ENCODE results near the gene RTKN. TPM values are rescaled to one million over a fixed set of nuclear protein-coding genes. Genes with fewer than 3 reads are reported as not detected.

Gene RTKN
- total and polyA plus RNA-seq, 2 of the 13 experiments (the other 11 are each of a cell fraction or from before 2014, with no cell fraction given): 159 to 166 TPM

DNA sequence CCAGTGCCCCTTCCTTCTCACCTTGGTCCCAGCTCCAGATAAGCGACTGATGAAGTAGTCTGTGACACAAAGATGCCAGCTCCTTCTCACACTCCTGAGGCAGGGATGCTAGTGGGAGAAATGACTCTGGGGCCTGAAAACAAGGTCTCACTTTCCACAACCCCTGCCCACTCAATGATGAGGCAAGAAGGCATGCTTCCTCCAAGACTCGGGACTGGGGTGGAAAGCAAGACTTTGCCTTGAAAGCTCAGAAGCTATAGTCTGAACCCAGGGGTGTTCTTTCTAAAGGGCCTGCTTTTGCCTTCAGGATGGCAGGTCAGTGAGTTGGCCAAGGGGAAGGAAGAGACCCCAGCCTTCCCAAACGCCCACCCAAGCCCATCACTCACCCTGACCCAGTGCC lies 39.7 kb upstream of the RTKN start:
- Histone ChIP-seq H3K27ac (ENCODE audit: extremely low read length, insufficient read depth, low read length) (peak overlapping the region; percentile 89), H3K4me2 (ENCODE audit: low read depth, low read length) (peak overlapping the region; percentile 78), H3K4me3 (replicated peaks in 1 of 3; ENCODE audit: insufficient read depth in 1 of 3, low read depth in 2 of 3, low read length in 3 of 3) (peak overlapping the region; percentile 82 to 87 (median 83)), H2AFZ (ENCODE audit: low read length) (no peak overlapping the region), H3K36me3 (replicated peaks in 1 of 2; ENCODE audit: control insufficient read depth in 1 of 2, insufficient read depth in 2 of 2, low read length in 2 of 2) (peaks cover 2 to 11% of the 10 kb centered on the region in 2 experiments; a peak in 4 of 5 replicates), H3K79me2 (ENCODE audit: insufficient read depth, low read length) (peaks cover 51% of the 10 kb centered on the region), H4K20me1 (ENCODE audit: insufficient read depth, low read length) (no peaks in the 10 kb centered on the region), H3K9me3 (ENCODE audit: low read length) (no peaks in the 10 kb centered on the region), H3K9ac (ENCODE audit: insufficient read depth, low read depth, low read length) (peak overlapping the region; percentile 91), H3K4me1 (ENCODE audit: insufficient read depth, low read length) (peaks cover 71% of the 10 kb centered on the region), H3K27me3 (ENCODE audit: control insufficient read depth in 1 of 2, insufficient read depth in 2 of 2, low read length in 2 of 2) (no peaks in the 10 kb centered on the region; a peak in 1 of 5 replicates)
- TF ChIP-seq ZNF737 (CRISPR knock-in tag; IDR thresholded peaks at IDR 0.05; ENCODE audit: borderline replicate concordance) (0 out of 2 replicates have a peak, but pooled peaks have one; percentile 66), ZNF563 (CRISPR knock-in tag; IDR thresholded peaks at IDR 0.05) (peak; percentile 38; the same call in 1 of the 2 replicates), MAFF (IDR thresholded peaks at IDR 0.05; ENCODE audit: low read depth, low read length) (no peak), NR2F1 (CRISPR knock-in tag; IDR thresholded peaks at IDR 0.05) (no peak), TEAD3 (CRISPR knock-in tag; optimal IDR thresholded peaks at IDR 0.05; ENCODE audit: borderline replicate concordance) (peak; percentile 9)
- BruUV-seq (replicated peaks): no TSS peak
- ChIA-PET CTCF (ENCODE audit: low intra/inter-chr PET ratio, low total read pairs) (no interaction called here), POLR2A (interaction anchor here (0.7 to 20.6 kb wide), 18 partner anchors 8 to 51 kb away, joined by 3 to 795 read pairs (median 13); partner anchors contain the start of genes AUP1, DQX1, HTRA2 and INO80B)
- in situ Hi-C loops (cut with HindIII; ENCODE audit: extremely low pct_ligation_motif_present, low pct_unique_long_range_greater_than_20kb): loop anchor here (5.0 kb wide), 1 partner anchor 101 kb away; no protein-coding TSS in a partner anchor
- no peak for ATAC-seq
- DNase-seq (ENCODE audit: low spot score): no peak
- intact Hi-C loops (cut with micrococcal nuclease; ENCODE audit: unreplicated experiment): no loop called here
- WGBS (ENCODE audit: low lambda C conversion rate): 21% methylated on average over 3 of the region's 3 CpGs
- no peak for FAIRE-seq

DNA sequence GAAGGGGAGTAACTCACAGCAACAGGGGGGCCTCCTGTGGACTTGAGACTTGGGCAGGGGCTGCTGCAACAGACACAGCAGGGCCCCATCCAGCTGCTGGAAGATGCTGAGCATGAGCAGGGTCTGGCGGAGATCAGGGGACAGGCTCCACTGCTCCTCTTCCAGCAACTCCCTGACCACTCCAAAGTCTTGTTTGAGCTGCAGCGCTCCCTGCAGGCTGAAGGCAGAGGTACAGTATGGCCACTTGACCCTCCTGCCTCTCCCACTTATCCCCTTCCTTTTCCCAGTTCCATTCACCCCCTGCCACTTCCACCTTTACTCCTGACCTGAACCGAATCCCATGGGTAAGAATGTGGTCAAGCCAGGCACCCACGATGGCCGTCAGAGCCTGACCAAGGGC lies 33.2 kb upstream of the RTKN start:
- BruUV-seq (replicated peaks): no TSS peak
- intact Hi-C loops (cut with micrococcal nuclease; ENCODE audit: unreplicated experiment): no loop called here
- WGBS (ENCODE audit: low lambda C conversion rate): 92% methylated on average over 4 of the region's 5 CpGs
- TF ChIP-seq, protein P1, sequence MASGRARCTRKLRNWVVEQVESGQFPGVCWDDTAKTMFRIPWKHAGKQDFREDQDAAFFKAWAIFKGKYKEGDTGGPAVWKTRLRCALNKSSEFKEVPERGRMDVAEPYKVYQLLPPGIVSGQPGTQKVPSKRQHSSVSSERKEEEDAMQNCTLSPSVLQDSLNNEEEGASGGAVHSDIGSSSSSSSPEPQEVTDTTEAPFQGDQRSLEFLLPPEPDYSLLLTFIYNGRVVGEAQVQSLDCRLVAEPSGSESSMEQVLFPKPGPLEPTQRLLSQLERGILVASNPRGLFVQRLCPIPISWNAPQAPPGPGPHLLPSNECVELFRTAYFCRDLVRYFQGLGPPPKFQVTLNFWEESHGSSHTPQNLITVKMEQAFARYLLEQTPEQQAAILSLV (CRISPR knock-in tag; IDR thresholded peaks at IDR 0.05; ENCODE audit: borderline replicate concordance): no peak
- TF ChIP-seq ISX (CRISPR knock-in tag; conservative IDR thresholded peaks at IDR 0.05): no peak
- TF ChIP-seq, protein P2, sequence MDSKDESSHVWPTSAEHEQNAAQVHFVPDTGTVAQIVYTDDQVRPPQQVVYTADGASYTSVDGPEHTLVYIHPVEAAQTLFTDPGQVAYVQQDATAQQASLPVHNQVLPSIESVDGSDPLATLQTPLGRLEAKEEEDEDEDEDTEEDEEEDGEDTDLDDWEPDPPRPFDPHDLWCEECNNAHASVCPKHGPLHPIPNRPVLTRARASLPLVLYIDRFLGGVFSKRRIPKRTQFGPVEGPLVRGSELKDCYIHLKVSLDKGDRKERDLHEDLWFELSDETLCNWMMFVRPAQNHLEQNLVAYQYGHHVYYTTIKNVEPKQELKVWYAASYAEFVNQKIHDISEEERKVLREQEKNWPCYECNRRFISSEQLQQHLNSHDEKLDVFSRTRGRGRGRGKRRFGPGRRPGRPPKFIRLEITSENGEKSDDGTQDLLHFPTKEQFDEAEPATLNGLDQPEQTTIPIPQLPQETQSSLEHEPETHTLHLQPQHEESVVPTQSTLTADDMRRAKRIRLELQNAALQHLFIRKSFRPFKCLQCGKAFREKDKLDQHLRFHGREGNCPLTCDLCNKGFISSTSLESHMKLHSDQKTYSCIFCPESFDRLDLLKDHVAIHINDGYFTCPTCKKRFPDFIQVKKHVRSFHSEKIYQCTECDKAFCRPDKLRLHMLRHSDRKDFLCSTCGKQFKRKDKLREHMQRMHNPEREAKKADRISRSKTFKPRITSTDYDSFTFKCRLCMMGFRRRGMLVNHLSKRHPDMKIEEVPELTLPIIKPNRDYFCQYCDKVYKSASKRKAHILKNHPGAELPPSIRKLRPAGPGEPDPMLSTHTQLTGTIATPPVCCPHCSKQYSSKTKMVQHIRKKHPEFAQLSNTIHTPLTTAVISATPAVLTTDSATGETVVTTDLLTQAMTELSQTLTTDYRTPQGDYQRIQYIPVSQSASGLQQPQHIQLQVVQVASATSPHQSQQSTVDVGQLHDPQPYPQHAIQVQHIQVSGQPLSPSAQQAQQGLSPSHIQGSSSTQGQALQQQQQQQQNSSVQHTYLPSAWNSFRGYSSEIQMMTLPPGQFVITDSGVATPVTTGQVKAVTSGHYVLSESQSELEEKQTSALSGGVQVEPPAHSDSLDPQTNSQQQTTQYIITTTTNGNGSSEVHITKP (CRISPR knock-in tag; IDR thresholded peaks at IDR 0.05; ENCODE audit: low read depth): no peak
- TF ChIP-seq SATB2 (CRISPR knock-in tag; IDR thresholded peaks at IDR 0.05): no peak
- no peak for TF ChIP-seq CBX1 (IDR thresholded peaks at IDR 0.05; ENCODE audit: low read depth)
- no peak for TF ChIP-seq NCOR1 (IDR thresholded peaks at IDR 0.05; ENCODE audit: borderline replicate concordance, low read length)
- peak; percentile 31; the same call in 1 of the 2 replicates for TF ChIP-seq SMC3 (IDR thresholded peaks at IDR 0.05; ENCODE audit: low read length)
- no peak for TF ChIP-seq SMARCC2 (IDR thresholded peaks at IDR 0.05)

More for the DNA sequence above, 33.2 kb upstream of the RTKN start:
- Histone ChIP-seq H3K27me3 (ENCODE audit: control insufficient read depth in 1 of 2, insufficient read depth in 2 of 2, low read length in 2 of 2) (no peaks in the 10 kb centered on the region; a peak in 1 of 5 replicates), H3K4me2 (ENCODE audit: low read depth, low read length) (no peak overlapping the region), H2AFZ (ENCODE audit: low read length) (no peak overlapping the region), H3K4me3 (replicated peaks in 1 of 3; ENCODE audit: insufficient read depth in 1 of 3, low read depth in 2 of 3, low read length in 3 of 3) (no peak overlapping the region), H3K27ac (ENCODE audit: extremely low read length, insufficient read depth, low read length) (no peak overlapping the region), H3K36me3 (replicated peaks in 1 of 2; ENCODE audit: control insufficient read depth in 1 of 2, insufficient read depth in 2 of 2, low read length in 2 of 2) (peaks cover 7 to 23% of the 10 kb centered on the region in 2 experiments), H4K20me1 (ENCODE audit: insufficient read depth, low read length) (no peaks in the 10 kb centered on the region), H3K9me3 (ENCODE audit: low read length) (no peaks in the 10 kb centered on the region), H3K79me2 (ENCODE audit: insufficient read depth, low read length) (peaks cover 16% of the 10 kb centered on the region), H3K9ac (ENCODE audit: insufficient read depth, low read depth, low read length) (no peak overlapping the region), H3K4me1 (ENCODE audit: insufficient read depth, low read length) (peaks cover 56% of the 10 kb centered on the region)
- ChIA-PET POLR2A (interaction anchor here (0.6 to 20.6 kb wide), 8 partner anchors 7 to 55 kb away, joined by 3 to 795 read pairs (median 5); partner anchors contain the start of genes CCDC142, HTRA2, INO80B and LBX2), CTCF (ENCODE audit: low intra/inter-chr PET ratio, low total read pairs) (no interaction called here)
- in situ Hi-C loops (cut with HindIII; ENCODE audit: extremely low pct_ligation_motif_present, low pct_unique_long_range_greater_than_20kb): no loop called here
- ATAC-seq: no peak
- no peak for DNase-seq (ENCODE audit: low spot score)
- no peak for FAIRE-seq
